SIG-M5 treated with dmso at 0.1 percent for 504 hours (cell line): ENCODE data around the gene GEMIN7.

Source experiments
- DNase-seq: peaks from one replicate; lab custom pipeline; 2025; ENCODE audit not compliant: unreplicated experiment; lab: John Stamatoyannopoulos, UW

GEMIN7 gene

GRCh38 chr19:45082170-45082569 is 3.1 kb downstream of the GEMIN7 start:
- DNase-seq = no peak

GRCh38 chr19:45086480-45086879 is 7.4 kb downstream of the GEMIN7 start:
- DNase-seq = no peak

- DNase-seq = peak; percentile 61
Measured at GRCh38 chr19:45087531-45087930, 8.5 kb downstream of the GEMIN7 start.

- DNase-seq = no peak
Measured at GRCh38 chr19:45090034-45090433, 11.0 kb downstream of the GEMIN7 start.

- DNase-seq = no peak
Measured at GRCh38 chr19:45090606-45091005, 11.5 kb downstream of the GEMIN7 start.

GRCh38 chr19:45091031-45091923 is 12.2 kb downstream of the GEMIN7 start:
- DNase-seq = peak; percentile 96

- peak; percentile 94 for DNase-seq
Measured at GRCh38 chr19:45092747-45093678, 14.0 kb downstream of the GEMIN7 start, which contains the start of gene PPP1R37. TSS of gene PPP1R37 (plus strand) at chr19:45093179. CDS start at chr19:45093326, 147 bp downstream.

GRCh38 chr19:45094137-45094536 is 15.1 kb downstream of the GEMIN7 start:
- peak; percentile 14 for DNase-seq

GRCh38 chr19:45094707-45095106 is 15.6 kb downstream of the GEMIN7 start:
- DNase-seq = no peak

- no peak for DNase-seq
Measured at GRCh38 chr19:45095496-45096413, 16.7 kb downstream of the GEMIN7 start.

GRCh38 chr19:45096700-45097099 is 17.6 kb downstream of the GEMIN7 start:
- no peak for DNase-seq

GRCh38 chr19:45097450-45097775 is 18.4 kb downstream of the GEMIN7 start:
- no peak for DNase-seq

GRCh38 chr19:45097776-45098520 is 18.9 kb downstream of the GEMIN7 start:
- no peak for DNase-seq

GRCh38 chr19:45098521-45099466 is 19.7 kb downstream of the GEMIN7 start:
- DNase-seq = no peak

GRCh38 chr19:45099467-45100191 is 20.6 kb downstream of the GEMIN7 start:
- no peak for DNase-seq

GRCh38 chr19:45100201-45100600 is 21.1 kb downstream of the GEMIN7 start:
- no peak for DNase-seq

GRCh38 chr19:45100846-45101252 is 21.8 kb downstream of the GEMIN7 start:
- DNase-seq = no peak

- no peak for DNase-seq
Measured at GRCh38 chr19:45101806-45102205, 22.7 kb downstream of the GEMIN7 start.
